ENCODE results near the gene BCL7A.
"Not testable (repeated sequence)": the region's sequence is repeated elsewhere in the genome, so short reads cannot be mapped to it uniquely, and the experiment has no call there.

BCL7A gene

DNA sequence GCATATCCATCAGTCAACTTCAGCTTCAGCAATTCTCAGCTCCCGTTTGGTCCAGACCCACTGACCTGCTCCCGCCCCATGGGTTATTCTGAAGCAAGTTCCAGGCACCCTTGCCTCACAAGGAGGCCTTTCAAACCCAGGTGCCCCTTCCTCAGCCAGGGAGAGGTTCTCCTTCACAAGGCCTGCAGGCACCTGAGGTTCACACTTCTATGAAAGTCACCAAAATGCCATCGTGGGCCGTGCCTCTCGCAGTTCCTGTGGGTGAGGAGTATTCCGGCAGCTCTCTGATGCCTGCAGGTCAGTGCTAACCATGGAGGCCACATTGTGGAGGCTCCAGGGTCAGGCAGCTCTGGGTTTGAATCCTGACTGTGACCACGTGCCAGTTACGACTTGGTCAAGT lies 40.2 kb upstream of the BCL7A start:
- TF ChIP-seq, protein P1, sequence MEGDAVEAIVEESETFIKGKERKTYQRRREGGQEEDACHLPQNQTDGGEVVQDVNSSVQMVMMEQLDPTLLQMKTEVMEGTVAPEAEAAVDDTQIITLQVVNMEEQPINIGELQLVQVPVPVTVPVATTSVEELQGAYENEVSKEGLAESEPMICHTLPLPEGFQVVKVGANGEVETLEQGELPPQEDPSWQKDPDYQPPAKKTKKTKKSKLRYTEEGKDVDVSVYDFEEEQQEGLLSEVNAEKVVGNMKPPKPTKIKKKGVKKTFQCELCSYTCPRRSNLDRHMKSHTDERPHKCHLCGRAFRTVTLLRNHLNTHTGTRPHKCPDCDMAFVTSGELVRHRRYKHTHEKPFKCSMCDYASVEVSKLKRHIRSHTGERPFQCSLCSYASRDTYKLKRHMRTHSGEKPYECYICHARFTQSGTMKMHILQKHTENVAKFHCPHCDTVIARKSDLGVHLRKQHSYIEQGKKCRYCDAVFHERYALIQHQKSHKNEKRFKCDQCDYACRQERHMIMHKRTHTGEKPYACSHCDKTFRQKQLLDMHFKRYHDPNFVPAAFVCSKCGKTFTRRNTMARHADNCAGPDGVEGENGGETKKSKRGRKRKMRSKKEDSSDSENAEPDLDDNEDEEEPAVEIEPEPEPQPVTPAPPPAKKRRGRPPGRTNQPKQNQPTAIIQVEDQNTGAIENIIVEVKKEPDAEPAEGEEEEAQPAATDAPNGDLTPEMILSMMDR (IDR thresholded peaks at IDR 0.05; ENCODE audit: low read depth, low read length, missing control alignments), result no peak
- no peak for DNase-seq (ENCODE audit: low read depth)

DNA sequence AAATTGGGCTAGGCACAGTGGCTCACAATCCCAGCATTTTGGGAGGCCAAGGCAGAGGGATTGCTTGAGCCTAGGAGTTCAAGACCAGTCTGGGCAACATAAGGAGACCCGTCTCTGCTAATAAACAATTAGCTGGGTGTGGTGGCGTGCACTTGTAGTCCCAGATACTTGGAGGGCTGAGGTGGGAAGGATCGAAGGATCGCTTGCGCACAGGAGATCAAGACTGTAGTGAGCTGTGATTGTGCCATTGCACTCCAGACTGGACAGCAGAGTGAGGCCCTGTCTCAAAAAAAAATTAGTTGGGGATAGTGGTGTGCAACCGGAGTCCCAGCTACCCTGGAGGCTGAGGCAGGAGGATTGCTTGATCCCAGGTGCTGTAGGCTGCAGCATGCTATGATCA lies 38.7 kb upstream of the BCL7A start:
- no peak for DNase-seq (ENCODE audit: low read depth)
- TF ChIP-seq, protein P1 (IDR thresholded peaks at IDR 0.05; ENCODE audit: low read depth, low read length, missing control alignments), result no peak
- no peak overlapping the region for H3K4me3 ChIP-seq (ENCODE audit: low read depth, low read length)

More for the DNA sequence above, 40.2 kb upstream of the BCL7A start:
- H3K4me3 ChIP-seq (ENCODE audit: low read depth, low read length), result no peak overlapping the region

DNA sequence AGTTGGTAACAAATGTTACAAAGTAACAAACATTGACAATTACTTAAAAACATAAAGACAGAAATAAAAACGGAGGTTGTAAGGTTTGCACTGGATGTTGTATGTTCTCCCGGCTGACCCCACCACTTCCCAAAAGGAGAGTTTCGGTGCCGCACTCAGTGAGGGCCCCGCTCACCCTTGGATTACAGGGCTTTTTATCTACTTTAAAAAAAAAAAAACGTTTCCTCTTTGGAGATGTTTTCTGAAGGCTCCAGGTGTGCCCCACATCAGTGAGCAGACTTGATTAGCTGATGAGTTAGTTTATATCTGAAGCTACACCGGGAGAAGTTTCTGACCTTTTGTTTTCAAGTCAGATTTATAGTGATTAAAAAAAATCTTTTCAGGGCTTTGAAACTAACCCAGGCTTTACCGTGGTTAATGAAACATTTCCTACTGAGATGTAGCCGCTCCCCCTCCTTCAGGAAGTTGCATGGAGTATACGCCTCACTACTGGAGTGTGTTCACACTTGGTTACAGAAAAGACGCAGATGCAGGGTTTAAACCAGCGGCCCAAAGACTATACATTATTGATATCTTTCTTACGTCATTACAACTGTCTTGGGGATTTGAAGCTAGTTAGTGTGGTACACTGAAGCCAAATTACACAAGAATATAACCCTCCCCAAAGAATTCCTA lies 38.0 kb upstream of the BCL7A start:
- TF ChIP-seq, protein P1 (IDR thresholded peaks at IDR 0.05; ENCODE audit: low read depth, low read length, missing control alignments), result no peak
- DNase-seq (ENCODE audit: low read depth), result no peak
- no peak overlapping the region for H3K4me3 ChIP-seq (ENCODE audit: low read depth, low read length)

DNA sequence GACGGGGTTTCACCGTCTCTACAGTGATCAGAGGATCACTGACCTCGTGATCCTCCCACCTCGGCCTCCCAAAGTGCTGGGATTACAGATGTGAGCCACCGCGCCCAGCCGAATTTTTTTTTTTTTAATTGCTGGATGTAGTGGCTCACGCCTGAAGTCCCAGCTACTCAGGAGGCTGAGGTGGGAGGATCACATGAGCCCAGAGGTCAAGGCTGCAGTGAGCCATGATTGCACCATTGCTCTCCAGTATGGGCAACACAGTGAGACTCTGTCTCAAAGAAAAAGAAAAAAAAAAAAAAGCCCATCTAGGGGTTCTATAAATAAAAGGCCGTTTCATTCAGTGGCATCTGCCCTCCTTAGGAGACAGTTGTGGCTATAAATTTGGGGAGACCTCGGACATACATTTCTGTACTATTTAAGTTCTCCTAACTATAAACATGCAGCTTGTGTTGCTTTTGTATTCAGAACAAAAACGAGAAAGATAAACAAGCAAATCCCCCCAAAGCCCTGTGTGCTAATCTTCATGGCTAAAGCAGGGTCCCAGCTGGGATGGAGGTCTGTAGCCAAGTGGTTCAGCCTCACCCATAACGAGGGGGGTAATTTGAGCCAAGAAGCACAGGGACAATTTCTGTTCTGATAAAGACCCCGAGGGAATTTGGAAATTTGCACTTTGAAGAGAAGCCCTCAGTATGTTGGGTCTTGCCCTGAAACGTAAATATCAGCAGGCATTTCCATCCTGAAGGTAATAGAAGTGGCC lies 35.0 kb upstream of the BCL7A start:
- TF ChIP-seq, protein P1 (IDR thresholded peaks at IDR 0.05; ENCODE audit: low read depth, low read length, missing control alignments), result no peak
- H3K4me3 ChIP-seq (ENCODE audit: low read depth, low read length), result no peak overlapping the region
- DNase-seq (ENCODE audit: low read depth), result no peak

DNA sequence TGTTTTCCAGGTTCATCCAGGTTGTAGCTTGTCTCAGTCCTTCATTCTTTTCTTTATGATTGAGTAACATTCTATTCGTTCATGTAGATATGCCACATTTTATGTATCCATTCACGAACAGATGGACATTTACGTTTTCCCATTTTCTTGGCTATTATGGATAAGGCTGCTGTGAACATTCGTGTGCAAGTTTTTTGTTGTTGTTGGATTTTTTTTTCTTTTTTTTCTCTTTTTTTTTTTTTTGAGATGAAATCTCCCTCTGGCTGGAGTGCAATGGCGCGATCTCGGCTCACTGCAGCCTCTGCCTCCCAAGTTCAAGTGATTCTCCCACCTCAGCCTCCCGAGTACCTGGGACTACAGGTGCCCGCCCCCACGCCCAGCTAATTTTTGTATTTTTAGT lies 33.2 kb upstream of the BCL7A start:
- not testable (repeated sequence) for DNase-seq (ENCODE audit: low read depth); H3K4me3 ChIP-seq (ENCODE audit: low read depth, low read length)

DNA sequence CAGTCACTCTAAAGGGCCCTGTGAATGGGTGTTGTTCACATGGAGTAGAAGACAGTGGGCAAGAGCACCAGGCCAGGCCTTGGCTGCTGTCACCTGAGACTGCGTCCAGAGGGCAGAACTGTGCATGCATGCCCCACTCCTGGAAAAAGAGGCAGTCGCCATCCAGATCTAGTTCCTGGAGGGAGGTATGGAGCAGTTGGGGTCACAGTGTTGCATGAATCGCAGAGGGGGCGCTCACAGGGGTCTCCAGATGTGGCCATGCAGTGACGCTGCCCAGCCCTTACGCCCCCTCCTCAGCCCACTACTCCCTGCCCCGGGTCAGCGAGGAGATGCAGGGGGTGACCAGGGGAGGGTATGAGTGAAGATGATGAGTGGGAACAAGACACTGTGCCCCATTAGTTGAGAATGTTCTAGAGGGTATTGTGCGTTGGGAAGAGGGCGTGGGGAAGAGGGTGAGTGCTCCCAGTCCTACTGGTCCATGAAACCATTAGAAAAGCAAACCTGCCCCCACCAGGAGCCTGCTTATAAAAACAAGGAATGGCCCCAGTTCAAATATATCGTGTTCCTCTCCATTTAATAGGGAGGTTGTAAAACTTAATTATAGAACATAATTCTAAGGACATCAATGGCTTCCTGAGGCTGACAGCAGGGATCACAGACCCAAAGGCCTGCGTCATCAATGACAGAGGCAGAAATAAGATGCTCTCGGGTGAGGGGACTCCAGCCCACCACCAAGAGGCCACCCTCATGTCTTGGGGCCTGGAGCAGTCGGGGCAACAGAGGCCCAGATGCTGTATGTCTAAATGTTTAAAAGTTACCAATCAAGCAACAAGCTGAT lies 32.2 kb upstream of the BCL7A start:
- H3K4me3 ChIP-seq (ENCODE audit: low read depth, low read length), result no peak overlapping the region
- TF ChIP-seq, protein P1 (IDR thresholded peaks at IDR 0.05; ENCODE audit: low read depth, low read length, missing control alignments), result no peak
- no peak for DNase-seq (ENCODE audit: low read depth)

DNA sequence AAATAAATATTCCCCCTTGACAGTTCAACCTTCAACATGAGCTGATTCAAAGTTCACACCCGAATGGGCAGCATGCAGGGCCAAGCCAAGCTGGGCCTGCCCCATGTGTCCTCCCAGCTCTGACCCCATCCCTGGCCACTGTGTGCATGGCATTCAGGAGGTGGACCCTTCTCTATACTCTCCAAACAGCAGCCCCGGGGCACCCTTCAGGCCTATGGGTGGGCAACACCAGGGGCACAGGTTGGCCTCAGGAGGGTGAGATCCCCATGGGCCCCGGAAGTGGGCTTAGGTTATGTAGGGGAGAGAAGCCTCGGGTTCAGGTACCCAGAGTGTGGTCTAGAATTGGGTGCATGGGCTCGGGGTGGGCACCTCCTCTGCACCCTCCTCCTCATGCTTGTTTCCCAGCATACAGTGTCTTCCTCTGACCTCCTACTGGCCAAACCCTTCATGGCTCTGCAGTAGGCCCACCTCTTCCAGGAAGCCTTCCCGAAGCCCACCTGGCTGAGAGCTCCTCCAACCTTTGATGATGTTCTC lies 31.5 kb upstream of the BCL7A start:
- no peak for DNase-seq (ENCODE audit: low read depth)

More for the DNA sequence above, 31.5 kb upstream of the BCL7A start:
- TF ChIP-seq, protein P1 (IDR thresholded peaks at IDR 0.05; ENCODE audit: low read depth, low read length, missing control alignments), result no peak
- no peak overlapping the region for H3K4me3 ChIP-seq (ENCODE audit: low read depth, low read length)
